Endodermal cell (in vitro differentiated cells): ENCODE results near the gene MBD3. TPM values are rescaled to one million over a fixed set of nuclear protein-coding genes. Genes with fewer than 3 reads are reported as not detected.

Experiments
- DNase-seq: peaks from one replicate; pipeline ENCODE4 v3.0.0-alpha.2; 2017
- H3K27ac ChIP-seq: 2 replicates; pipeline ENCODE4 v1.5.1; 2013; ENCODE audit warnings: mild to moderate bottlenecking, low read depth, low read length, moderate library complexity
- H3K27me3 ChIP-seq: 2 replicates; pipeline ENCODE4 v1.6.1; 2013; ENCODE audit warnings: mild to moderate bottlenecking, low read length, moderate library complexity; ENCODE audit not compliant: insufficient read depth, control insufficient read depth, poor library complexity, severe bottlenecking
- H3K36me3 ChIP-seq: 2 replicates; pipeline ENCODE4 v1.7.0; 2013; ENCODE audit warnings: mild to moderate bottlenecking, low read length, moderate library complexity; ENCODE audit not compliant: control insufficient read depth, insufficient read depth
- H3K4me1 ChIP-seq: one replicate; pipeline ENCODE4 v1.7.0; 2013; ENCODE audit warnings: low read length; ENCODE audit not compliant: control insufficient read depth, insufficient read depth
- H3K4me3 ChIP-seq: 2 replicates; pipeline ENCODE4 v1.5.1; 2013; ENCODE audit warnings: mild to moderate bottlenecking, low read length, moderate library complexity
- H3K9ac ChIP-seq: 2 replicates; pipeline ENCODE4 v1.6.1; 2013; ENCODE audit warnings: mild to moderate bottlenecking, low read length, moderate library complexity; ENCODE audit not compliant: poor library complexity, severe bottlenecking; ENCODE audit errors: extremely low read depth
- H3K9me3 ChIP-seq: 2 replicates; pipeline ENCODE4 v1.6.1; 2013; ENCODE audit warnings: mild to moderate bottlenecking, low read length, moderate library complexity; ENCODE audit not compliant: control insufficient read depth
- H3K27ac Mint-ChIP-seq: 2 replicates; pipeline ENCODE4 v1.8.0; 2020; ENCODE audit warnings: mixed read lengths
- H3K27me3 Mint-ChIP-seq: 2 replicates; pipeline ENCODE4 v1.8.0; 2021; ENCODE audit warnings: mild to moderate bottlenecking, mixed read lengths; ENCODE audit not compliant: insufficient read depth
- H3K36me3 Mint-ChIP-seq: 2 replicates; pipeline ENCODE4 v1.8.0; 2020; ENCODE audit warnings: low read depth, mixed read lengths
- H3K4me1 Mint-ChIP-seq: 2 replicates; pipeline ENCODE4 v1.8.0; 2020; ENCODE audit warnings: mixed read lengths
- H3K4me3 Mint-ChIP-seq: 2 replicates; pipeline ENCODE4 v1.8.0; 2020; ENCODE audit warnings: mild to moderate bottlenecking, moderate library complexity, mixed read lengths
- H3K9me3 Mint-ChIP-seq: 2 replicates; pipeline ENCODE4 v1.8.0; 2020; ENCODE audit warnings: mild to moderate bottlenecking, mixed read lengths
- CTCF ChIP-seq: fragments of 200-600 bp; sonication (generic); conservative IDR thresholded peaks from 2 replicates; pipeline ENCODE4 v1.5.0; 2021; ENCODE audit warnings: antibody characterized with exemption, mild to moderate bottlenecking
- WGBS, 2 experiments: methylation state at CpG; one replicate each; pipeline versions ENCODE4 v1.1.5 to v1.1.7; 2013; ENCODE audit warnings: missing lambda C conversion rate in 2 of 2, mixed read lengths in 1 of 2; ENCODE audit not compliant: insufficient coverage in 1 of 2, insufficient read length in 1 of 2; 5-methylcytosine and 5-hydroxymethylcytosine counted together
- total RNA-seq, 2 donors: library from RNA; stranded (reverse); fragmentation: NEBNext Ultra II Directional in 1 of 2; extraction: Animal tissue kit (Norgen Biotek cat#: 25700) in 1 of 2; gene quantifications; 2 replicates in 1 of 2; 3 replicates in 1 of 2; pipeline ENCODE4 v1.2.1, GENCODE V29; 2021

MBD3 gene
- total RNA-seq, 2 donors from 2014 or later: 108 TPM

GRCh38 chr19:1554968-1555367, 37.7 kb downstream of the MBD3 start:
- peaks cover 21% of the 10 kb centered on the region for H3K36me3 Mint-ChIP-seq
- H3K27ac Mint-ChIP-seq: no peak overlapping the region
- no peak for TF ChIP-seq CTCF
- H3K9ac ChIP-seq: no peak overlapping the region
- H3K36me3 ChIP-seq: peaks cover 30% of the 10 kb centered on the region
- no peak for DNase-seq
- H3K4me1 ChIP-seq: no peaks in the 10 kb centered on the region
- H3K27ac ChIP-seq: no peak overlapping the region
- no peaks in the 10 kb centered on the region for H3K9me3 Mint-ChIP-seq
- 93 to 96% methylated on average over 17 to 24 of the region's 24 CpGs for WGBS, 2 experiments
- H3K27me3 ChIP-seq: no peaks in the 10 kb centered on the region
- H3K4me3 ChIP-seq: no peak overlapping the region
- no peaks in the 10 kb centered on the region for H3K27me3 Mint-ChIP-seq
- H3K4me3 Mint-ChIP-seq: no peak overlapping the region
- H3K9me3 ChIP-seq: no peaks in the 10 kb centered on the region
- H3K4me1 Mint-ChIP-seq: no peaks in the 10 kb centered on the region

GRCh38 chr19:1553415-1553814, 39.2 kb downstream of the MBD3 start:
- Histone ChIP-seq H3K9me3 (no peaks in the 10 kb centered on the region), H3K27me3 (no peaks in the 10 kb centered on the region), H3K36me3 (peaks cover 19% of the 10 kb centered on the region), H3K4me1 (no peaks in the 10 kb centered on the region), H3K27ac (no peak overlapping the region), H3K9ac (no peak overlapping the region), H3K4me3 (no peak overlapping the region)
- DNase-seq: no peak
- Mint-ChIP-seq H3K27me3 (no peaks in the 10 kb centered on the region), H3K9me3 (no peaks in the 10 kb centered on the region), H3K36me3 (peaks cover 18% of the 10 kb centered on the region), H3K4me3 (no peak overlapping the region), H3K4me1 (no peaks in the 10 kb centered on the region), H3K27ac (no peak overlapping the region)
- 90 to 93% methylated on average over 7 to 10 of the region's 10 CpGs for WGBS, 2 experiments
- TF ChIP-seq CTCF: no peak

- no peaks in the 10 kb centered on the region for H3K4me1 ChIP-seq
- Mint-ChIP-seq H3K36me3 (peaks cover 7% of the 10 kb centered on the region), H3K4me1 (no peaks in the 10 kb centered on the region), H3K9me3 (no peaks in the 10 kb centered on the region), H3K27me3 (no peaks in the 10 kb centered on the region), H3K4me3 (no peak overlapping the region), H3K27ac (no peak overlapping the region)
- H3K9me3 ChIP-seq: no peaks in the 10 kb centered on the region
- H3K4me3 ChIP-seq: no peak overlapping the region
- DNase-seq: no peak
- TF ChIP-seq CTCF: no peak
- 88 to 92% methylated on average over 9 to 14 of the region's 17 CpGs for WGBS, 2 experiments
- no peak overlapping the region for H3K9ac ChIP-seq
- H3K36me3 ChIP-seq: peaks cover 9% of the 10 kb centered on the region
- no peak overlapping the region for H3K27ac ChIP-seq
- no peaks in the 10 kb centered on the region for H3K27me3 ChIP-seq
Measured at GRCh38 chr19:1551068-1552040, 41.3 kb downstream of the MBD3 start.
